IMR-90 (cell line): ENCODE data around the gene ZDHHC6. TPM values are rescaled to one million over a fixed set of nuclear protein-coding genes. Genes with fewer than 3 reads are reported as not detected.

Experiments used
- ATAC-seq: fragments of 200-7000 bp; cut with Tn5 transposase; 2 replicates; pipeline ENCODE4 v1.9.1; 2020; ENCODE audit warnings: low read depth, mild to moderate bottlenecking, moderate library complexity
- BruUV-seq: library from RNA; stranded (reverse); fragments of 400-500 nt; replicated peaks from 2 replicates; lab custom pipeline; 2021; lab: Mats Ljungman, UMichigan
- CTCF ChIA-PET: fragments of 300-600 bp; formaldehyde crosslinking; extraction: SDS; loops from one replicate; lab custom pipeline; 2021; ENCODE audit warnings: antibody characterized with exemption; lab: Yijun Ruan, JAX
- POLR2A ChIA-PET: fragments of 300-600 bp; sonication (Branson Sonifier 250); formaldehyde crosslinking; loops from one replicate; lab custom pipeline; 2022; ENCODE audit warnings: antibody characterized with exemption; ENCODE audit not compliant: unreplicated experiment; lab: Charles Lee
- DNase-seq: peaks from one replicate; pipeline ENCODE4 v3.0.0; 2013
- H2AFZ ChIP-seq: replicated peaks from 2 replicates; pipeline ENCODE3; 2013; ENCODE audit warnings: low read length, mild to moderate bottlenecking; ENCODE audit not compliant: poor library complexity
- H2AK5ac ChIP-seq: 2 replicates; pipeline ENCODE4 v1.6.1; 2013; ENCODE audit warnings: low read depth, low read length, inconsistent platforms
- H2AK9ac ChIP-seq: replicated peaks from 2 replicates; pipeline ENCODE3; 2013; ENCODE audit warnings: mild to moderate bottlenecking, low read depth, low read length, moderate library complexity; ENCODE audit not compliant: poor library complexity
- H2BK120ac ChIP-seq: 2 replicates; pipeline ENCODE4 v1.6.1; 2013; ENCODE audit warnings: low read depth, low read length, inconsistent platforms
- H2BK15ac ChIP-seq: 3 replicates; pipeline ENCODE4 v1.6.1; 2013; ENCODE audit warnings: low read depth, low read length, inconsistent platforms
- H2BK20ac ChIP-seq: 2 replicates; pipeline ENCODE4 v1.6.1; 2013; ENCODE audit warnings: low read depth, mild to moderate bottlenecking, inconsistent platforms, low read length, moderate library complexity
- H2BK5ac ChIP-seq: 2 replicates; pipeline ENCODE4 v1.6.1; 2013; ENCODE audit warnings: mild to moderate bottlenecking, low read depth, low read length, inconsistent platforms; ENCODE audit not compliant: poor library complexity, severe bottlenecking
- H3K14ac ChIP-seq: replicated peaks from 2 replicates; pipeline ENCODE4 v1.6.1; 2013; ENCODE audit warnings: low read depth, low read length, inconsistent platforms
- H3K18ac ChIP-seq: 2 replicates; pipeline ENCODE4 v1.6.1; 2013; ENCODE audit warnings: low read depth, low read length, control low read depth
- H3K23ac ChIP-seq: 2 replicates; pipeline ENCODE4 v1.6.1; 2013; ENCODE audit warnings: low read depth, low read length, inconsistent platforms
- H3K27ac ChIP-seq: 2 replicates; pipeline ENCODE4 v1.5.1; 2013; ENCODE audit warnings: mild to moderate bottlenecking, control low read depth, low read length; ENCODE audit not compliant: insufficient read depth
- H3K27me3 ChIP-seq: 2 replicates; pipeline ENCODE4 v1.6.1; 2013; ENCODE audit warnings: low read length; ENCODE audit not compliant: control insufficient read depth, insufficient read depth
- H3K36me3 ChIP-seq: 2 replicates; pipeline ENCODE4 v1.6.1; 2013; ENCODE audit warnings: low read length, mixed read lengths; ENCODE audit not compliant: control insufficient read depth, insufficient read depth
- H3K4ac ChIP-seq: 2 replicates; pipeline ENCODE4 v1.6.1; 2013; ENCODE audit warnings: low read depth, low read length, inconsistent platforms
- H3K4me1 ChIP-seq: 2 replicates; pipeline ENCODE4 v1.6.1; 2013; ENCODE audit warnings: low read length, mixed read lengths; ENCODE audit not compliant: control insufficient read depth, insufficient read depth
- H3K4me2 ChIP-seq: 2 replicates; pipeline ENCODE4 v1.6.1; 2013; ENCODE audit warnings: low read depth, mild to moderate bottlenecking, control low read depth, low read length, moderate library complexity
- H3K4me3 ChIP-seq: 2 replicates; pipeline ENCODE4 v1.5.1; 2013; ENCODE audit warnings: low read depth, mild to moderate bottlenecking, control low read depth, low read length, moderate library complexity; ENCODE audit not compliant: insufficient read depth
- H3K56ac ChIP-seq: 2 replicates; pipeline ENCODE4 v1.6.1; 2013; ENCODE audit warnings: low read length, inconsistent platforms; ENCODE audit not compliant: insufficient read depth; ENCODE audit errors: extremely low read depth
- H3K79me1 ChIP-seq, 2 experiments: 2 replicates each; pipeline ENCODE4 v1.6.1; 2013; ENCODE audit warnings: low read length in 2 of 2, inconsistent platforms in 1 of 2, low read depth in 1 of 2
- H3K9ac ChIP-seq: 2 replicates; pipeline ENCODE4 v1.6.1; 2013; ENCODE audit warnings: low read depth, low read length, control low read depth
- H3K9me1 ChIP-seq: 2 replicates; pipeline ENCODE4 v1.6.1; 2013; ENCODE audit warnings: low read length, inconsistent platforms; ENCODE audit not compliant: insufficient read depth
- H3K9me3 ChIP-seq: 2 replicates; pipeline ENCODE4 v1.6.1; 2013; ENCODE audit warnings: low read length; ENCODE audit not compliant: control insufficient read depth, insufficient read depth
- H4K20me1 ChIP-seq: 2 replicates; pipeline ENCODE4 v1.6.1; 2013; ENCODE audit warnings: low read length, inconsistent platforms; ENCODE audit not compliant: insufficient read depth
- H4K5ac ChIP-seq: 2 replicates; pipeline ENCODE4 v1.6.1; 2013; ENCODE audit warnings: mild to moderate bottlenecking, low read depth, low read length, control low read depth
- H4K8ac ChIP-seq, 2 experiments: 2 replicates each; pipeline ENCODE4 v1.6.1; 2013; ENCODE audit warnings: low read depth in 2 of 2, low read length in 2 of 2, control low read depth in 1 of 2, inconsistent platforms in 1 of 2
- H4K91ac ChIP-seq: 2 replicates; pipeline ENCODE4 v1.6.1; 2013; ENCODE audit warnings: low read depth, low read length, inconsistent platforms; ENCODE audit not compliant: insufficient read depth
- BHLHE40 ChIP-seq: fragments of 150-350 bp; IDR thresholded peaks from 2 replicates; pipeline ENCODE4 v1.6.1; 2016; ENCODE audit warnings: mild to moderate bottlenecking, low read depth, low read length
- CEBPB ChIP-seq: IDR thresholded peaks from 2 replicates; pipeline ENCODE4 v1.6.1; 2012; ENCODE audit warnings: low read depth, low read length, improper control_type of control experiment
- CHD1 ChIP-seq: IDR thresholded peaks from 2 replicates; pipeline ENCODE4 v1.6.1; 2012; ENCODE audit warnings: low read depth, low read length, improper control_type of control experiment
- ELK1 ChIP-seq: fragments of 150-350 bp; IDR thresholded peaks from 2 replicates; pipeline ENCODE4 v1.6.1; 2016; ENCODE audit warnings: low read depth, mild to moderate bottlenecking, low read length, moderate library complexity, borderline replicate concordance
- FOS ChIP-seq: fragments of 150-350 bp; IDR thresholded peaks from 2 replicates; pipeline ENCODE4 v1.6.1; 2016; ENCODE audit warnings: low read depth, low read length
- MAFK ChIP-seq: IDR thresholded peaks from 2 replicates; pipeline ENCODE4 v1.6.1; 2012; ENCODE audit warnings: low read depth, low read length, improper control_type of control experiment
- MAZ ChIP-seq: IDR thresholded peaks from 2 replicates; pipeline ENCODE4 v1.6.1; 2012; ENCODE audit warnings: low read depth, mild to moderate bottlenecking, low read length, improper control_type of control experiment, moderate library complexity, borderline replicate concordance
- MXI1 ChIP-seq: IDR thresholded peaks from 2 replicates; pipeline ENCODE4 v1.6.1; 2012; ENCODE audit warnings: low read depth, mild to moderate bottlenecking, low read length, moderate library complexity, borderline replicate concordance
- NFE2L2 ChIP-seq: fragments of 150-350 bp; IDR thresholded peaks from 2 replicates; pipeline ENCODE4 v1.6.1; 2016; ENCODE audit warnings: low read depth, mild to moderate bottlenecking, low read length
- POLR2A ChIP-seq: IDR thresholded peaks from 2 replicates; pipeline ENCODE4 v1.6.1; 2012; ENCODE audit warnings: mild to moderate bottlenecking, low read depth, low read length
- RAD21 ChIP-seq: IDR thresholded peaks from 2 replicates; pipeline ENCODE4 v1.6.1; 2012; ENCODE audit warnings: low read length, improper control_type of control experiment
- RCOR1 ChIP-seq: IDR thresholded peaks from 2 replicates; pipeline ENCODE4 v1.6.1; 2012; ENCODE audit warnings: mild to moderate bottlenecking, low read length, improper control_type of control experiment; ENCODE audit not compliant: insufficient replicate concordance
- RFX5 ChIP-seq: IDR thresholded peaks from 2 replicates; pipeline ENCODE4 v1.8.0; 2012; ENCODE audit warnings: low read depth, mild to moderate bottlenecking, low read length, moderate library complexity
- SMC3 ChIP-seq: fragments of 150-350 bp; IDR thresholded peaks from 2 replicates; pipeline ENCODE4 v1.6.1; 2016; ENCODE audit warnings: low read depth, mild to moderate bottlenecking, antibody characterized with exemption, low read length, moderate library complexity
- USF2 ChIP-seq: fragments of 150-350 bp; IDR thresholded peaks from 2 replicates; pipeline ENCODE4 v1.6.1; 2017; ENCODE audit warnings: mild to moderate bottlenecking, antibody characterized with exemption, low read length, low read depth
- WGBS, 2 experiments: methylation state at CpG; one replicate each; pipeline versions ENCODE4 v1.1.5 to v1.1.7; 2013; ENCODE audit warnings: missing lambda C conversion rate in 2 of 2; ENCODE audit not compliant: insufficient read length in 1 of 2; ENCODE audit errors: extremely low coverage in 2 of 2; 5-methylcytosine and 5-hydroxymethylcytosine counted together
- dilution Hi-C: fragments of 300-500 bp; cut with HindIII; formaldehyde crosslinking; loops from one replicate; pipeline ENCODE4 v1.14.3; 2018; ENCODE audit warnings: low sequenced_read_pairs; ENCODE audit not compliant: unreplicated experiment
- in situ Hi-C: fragments of 300-500 bp; cut with MboI; formaldehyde crosslinking; loops from 3 replicates; pipeline ENCODE4 v1.14.3; 2019; ENCODE audit warnings: low sequenced_read_pairs, inconsistent platforms, mixed read lengths
- intact Hi-C: fragments of 100-400 bp; cut with micrococcal nuclease; formaldehyde crosslinking; loops from 2 replicates; pipeline ENCODE4 v1.10.0; 2022
- polyA plus RNA-seq, 3 experiments: library from polyadenylated mRNA; depleted of rRNA; stranded (reverse); fragments of >200 nt; gene quantifications; 2 replicates each; pipeline ENCODE4 v1.2.3, GENCODE V29; 2012; ENCODE audit warnings: low replicate concordance in 1 of 3
- total RNA-seq: library from RNA; depleted of rRNA; stranded (reverse); fragments of >200 nt; gene quantifications from 2 replicates; pipeline ENCODE4 v1.2.3, GENCODE V29; 2012
- TF ChIP-seq, protein P1 (sequence below): conservative IDR thresholded peaks from 2 replicates; pipeline ENCODE4 v1.5.1; 2012; ENCODE audit warnings: mild to moderate bottlenecking, low read depth, low read length, improper control_type of control experiment

The ZDHHC6 gene
- total and polyA plus RNA-seq, 2 of the 4 experiments (the other 2 are of a cell fraction): 17.4 to 21.6 TPM

- no peak overlapping the region for H3K14ac ChIP-seq
- H3K4ac ChIP-seq: no peak overlapping the region
- WGBS, 2 experiments: no CpG with 5 or more reads among the region's 4 CpGs
- H2BK120ac ChIP-seq: no peak overlapping the region
- no peaks in the 10 kb centered on the region for H3K9me3 ChIP-seq
- no peak overlapping the region for H2BK15ac ChIP-seq
- no peak overlapping the region for H2AK9ac ChIP-seq
- H3K9me1 ChIP-seq: no peaks in the 10 kb centered on the region
- DNase-seq: no peak
- H4K5ac ChIP-seq: no peak overlapping the region
- H4K8ac ChIP-seq: no peak overlapping the region
- intact Hi-C loops: no loop called here
- H2BK5ac ChIP-seq: no peak overlapping the region
- no peak overlapping the region for H3K9ac ChIP-seq
- no peak overlapping the region for H2AK5ac ChIP-seq
- no peak overlapping the region for H2BK20ac ChIP-seq
- BruUV-seq: no TSS peak
- H3K36me3 ChIP-seq: no peaks in the 10 kb centered on the region; the same call in 1 of the 2 replicates
- ChIA-PET CTCF (no interaction called here), POLR2A (no interaction called here)
- no peak overlapping the region for H4K91ac ChIP-seq
- no peak overlapping the region for H3K18ac ChIP-seq
- no peak overlapping the region for H3K23ac ChIP-seq
- H3K79me1 ChIP-seq: peaks cover 24 to 28% of the 10 kb centered on the region in 2 experiments
- in situ Hi-C loops: loop anchor here (10.0 kb wide), 1 partner anchor 264 kb away; the partner anchor contains the start of gene GPAM
- no peaks in the 10 kb centered on the region for H3K27me3 ChIP-seq
- H4K20me1 ChIP-seq: no peaks in the 10 kb centered on the region
- TF ChIP-seq BHLHE40 (no peak), SMC3 (no peak), RCOR1 (no peak), MAFK (no peak), CEBPB (no peak), POLR2A (no peak), ELK1 (no peak), MAZ (no peak), USF2 (no peak), FOS (no peak), MXI1 (no peak), RAD21 (no peak), CHD1 (no peak), NFE2L2 (no peak), RFX5 (no peak)
- TF ChIP-seq, protein P1, sequence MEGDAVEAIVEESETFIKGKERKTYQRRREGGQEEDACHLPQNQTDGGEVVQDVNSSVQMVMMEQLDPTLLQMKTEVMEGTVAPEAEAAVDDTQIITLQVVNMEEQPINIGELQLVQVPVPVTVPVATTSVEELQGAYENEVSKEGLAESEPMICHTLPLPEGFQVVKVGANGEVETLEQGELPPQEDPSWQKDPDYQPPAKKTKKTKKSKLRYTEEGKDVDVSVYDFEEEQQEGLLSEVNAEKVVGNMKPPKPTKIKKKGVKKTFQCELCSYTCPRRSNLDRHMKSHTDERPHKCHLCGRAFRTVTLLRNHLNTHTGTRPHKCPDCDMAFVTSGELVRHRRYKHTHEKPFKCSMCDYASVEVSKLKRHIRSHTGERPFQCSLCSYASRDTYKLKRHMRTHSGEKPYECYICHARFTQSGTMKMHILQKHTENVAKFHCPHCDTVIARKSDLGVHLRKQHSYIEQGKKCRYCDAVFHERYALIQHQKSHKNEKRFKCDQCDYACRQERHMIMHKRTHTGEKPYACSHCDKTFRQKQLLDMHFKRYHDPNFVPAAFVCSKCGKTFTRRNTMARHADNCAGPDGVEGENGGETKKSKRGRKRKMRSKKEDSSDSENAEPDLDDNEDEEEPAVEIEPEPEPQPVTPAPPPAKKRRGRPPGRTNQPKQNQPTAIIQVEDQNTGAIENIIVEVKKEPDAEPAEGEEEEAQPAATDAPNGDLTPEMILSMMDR: no peak
- H3K4me1 ChIP-seq: no peaks in the 10 kb centered on the region
- H3K56ac ChIP-seq: no peak overlapping the region
- dilution Hi-C loops: no loop called here
- H2AFZ ChIP-seq: no peak overlapping the region
- no peak overlapping the region for H3K4me3 ChIP-seq
- H3K27ac ChIP-seq: no peak overlapping the region
- no peak for ATAC-seq
- H3K4me2 ChIP-seq: no peak overlapping the region
Observed at GRCh38 chr10:112448888-112449287, 2.2 kb upstream of the ZDHHC6 start.
